HCT116 (cell line): ENCODE results near the gene GAMT.

Source experiments
- CEBPB ChIP-seq: IDR thresholded peaks from 2 replicates; pipeline ENCODE4 v1.6.1; 2012; ENCODE audit warnings: low read depth
- ELF1 ChIP-seq: IDR thresholded peaks from 2 replicates; pipeline ENCODE4 v1.6.1; 2012; ENCODE audit warnings: low read depth, borderline replicate concordance
- EZH2 ChIP-seq: fragments of 200-600 bp; sonication (generic); IDR thresholded peaks from 2 replicates; pipeline ENCODE4 v1.6.1; 2017; ENCODE audit warnings: antibody characterized with exemption, mixed run types
- EZH2phosphoT487 ChIP-seq: fragments of 200-600 bp; IDR thresholded peaks from 2 replicates; pipeline ENCODE4 v1.6.1; 2018; ENCODE audit warnings: antibody characterized with exemption, borderline replicate concordance
- SIN3A ChIP-seq: IDR thresholded peaks from 2 replicates; pipeline ENCODE4 v1.6.1; 2012; ENCODE audit warnings: low read depth
- SRF ChIP-seq: IDR thresholded peaks from 2 replicates; pipeline ENCODE4 v1.6.1; 2012; ENCODE audit warnings: low read depth
- TF ChIP-seq, protein P1 (sequence below), 3 experiments: fragments of 200-600 bp in 1 of 3; sonication (generic) in 1 of 3; IDR thresholded peaks in 2 of 3; conservative IDR thresholded peaks in 1 of 3; 2 replicates each; pipeline ENCODE4 v1.5.1; 2012 to 2017; ENCODE audit warnings: low read depth in 2 of 3, low read length in 2 of 3, antibody characterized with exemption in 1 of 3, borderline replicate concordance in 1 of 3, control low read depth in 1 of 3, mild to moderate bottlenecking in 1 of 3, mixed read lengths in 1 of 3, mixed run types in 1 of 3, moderate library complexity in 1 of 3; ENCODE audit not compliant: insufficient read depth in 1 of 3
- TF ChIP-seq, protein P2 (sequence below): IDR thresholded peaks from 2 replicates; pipeline ENCODE4 v1.6.1; 2012

DNA sequence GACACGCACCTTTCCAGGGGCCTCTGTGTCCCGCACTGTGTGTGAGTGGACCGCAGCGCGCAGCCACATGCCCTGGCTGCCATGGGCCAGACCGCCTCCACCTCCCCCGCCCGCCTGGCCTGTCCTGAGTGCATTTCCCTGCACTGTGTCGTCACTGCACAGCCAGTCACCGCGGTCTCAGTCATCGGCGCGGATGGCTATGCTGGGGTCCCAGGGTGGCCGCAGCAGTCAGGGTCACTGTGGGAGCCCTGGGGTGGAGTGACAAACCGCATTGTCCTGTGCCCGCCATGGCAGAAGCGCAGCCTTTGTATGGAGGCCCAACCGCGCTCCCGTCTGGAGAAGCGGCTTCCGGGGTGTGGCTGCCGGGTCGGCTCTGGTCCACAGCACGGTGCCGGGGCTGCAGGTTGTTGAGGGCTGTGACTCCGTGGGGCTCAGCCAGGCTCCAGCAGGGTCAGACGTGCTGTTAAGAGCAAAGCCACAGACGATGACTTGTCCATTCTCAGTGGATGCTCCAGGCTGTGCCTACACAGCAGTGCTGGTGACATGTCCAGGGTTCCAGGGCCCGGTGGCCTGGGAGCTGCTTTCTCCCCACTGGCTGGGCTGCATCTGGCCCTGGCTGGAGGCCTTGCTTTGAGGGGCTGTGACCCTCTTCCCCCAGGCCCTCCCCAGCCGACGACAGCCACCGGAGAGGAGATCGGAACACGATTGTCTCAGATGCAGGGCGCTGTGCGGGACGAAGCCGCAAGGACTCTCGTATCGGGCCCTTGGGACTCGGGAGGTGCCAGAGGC, 24.0 kb downstream of the GAMT start:
- TF ChIP-seq, protein P1, sequence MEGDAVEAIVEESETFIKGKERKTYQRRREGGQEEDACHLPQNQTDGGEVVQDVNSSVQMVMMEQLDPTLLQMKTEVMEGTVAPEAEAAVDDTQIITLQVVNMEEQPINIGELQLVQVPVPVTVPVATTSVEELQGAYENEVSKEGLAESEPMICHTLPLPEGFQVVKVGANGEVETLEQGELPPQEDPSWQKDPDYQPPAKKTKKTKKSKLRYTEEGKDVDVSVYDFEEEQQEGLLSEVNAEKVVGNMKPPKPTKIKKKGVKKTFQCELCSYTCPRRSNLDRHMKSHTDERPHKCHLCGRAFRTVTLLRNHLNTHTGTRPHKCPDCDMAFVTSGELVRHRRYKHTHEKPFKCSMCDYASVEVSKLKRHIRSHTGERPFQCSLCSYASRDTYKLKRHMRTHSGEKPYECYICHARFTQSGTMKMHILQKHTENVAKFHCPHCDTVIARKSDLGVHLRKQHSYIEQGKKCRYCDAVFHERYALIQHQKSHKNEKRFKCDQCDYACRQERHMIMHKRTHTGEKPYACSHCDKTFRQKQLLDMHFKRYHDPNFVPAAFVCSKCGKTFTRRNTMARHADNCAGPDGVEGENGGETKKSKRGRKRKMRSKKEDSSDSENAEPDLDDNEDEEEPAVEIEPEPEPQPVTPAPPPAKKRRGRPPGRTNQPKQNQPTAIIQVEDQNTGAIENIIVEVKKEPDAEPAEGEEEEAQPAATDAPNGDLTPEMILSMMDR (IDR thresholded peaks at IDR 0.05 in 2 of 3, conservative IDR thresholded peaks at IDR 0.05 in 1 of 3; ENCODE audit: borderline replicate concordance in 1 of 3, insufficient read depth in 1 of 3, low read depth in 2 of 3, low read length in 2 of 3), result no peak
- TF ChIP-seq, protein P2, sequence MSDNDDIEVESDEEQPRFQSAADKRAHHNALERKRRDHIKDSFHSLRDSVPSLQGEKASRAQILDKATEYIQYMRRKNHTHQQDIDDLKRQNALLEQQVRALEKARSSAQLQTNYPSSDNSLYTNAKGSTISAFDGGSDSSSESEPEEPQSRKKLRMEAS, result no peak
- TF ChIP-seq EZH2 (no peak), SRF (no peak), CEBPB (no peak), EZH2phosphoT487 (no peak), ELF1 (no peak), SIN3A (no peak)
